C4-2B (cell line): ENCODE data around the gene PCDHGC3.

Source experiments
- ZFX ChIP-seq: fragments of 450-650 bp; IDR thresholded peaks from 2 replicates; pipeline ENCODE4 v1.6.1; 2017
- TF ChIP-seq, protein P1 (sequence below): fragments of 450-650 bp; conservative IDR thresholded peaks from 2 replicates; pipeline ENCODE4 v1.5.1; 2017; ENCODE audit warnings: mild to moderate bottlenecking

DNA sequence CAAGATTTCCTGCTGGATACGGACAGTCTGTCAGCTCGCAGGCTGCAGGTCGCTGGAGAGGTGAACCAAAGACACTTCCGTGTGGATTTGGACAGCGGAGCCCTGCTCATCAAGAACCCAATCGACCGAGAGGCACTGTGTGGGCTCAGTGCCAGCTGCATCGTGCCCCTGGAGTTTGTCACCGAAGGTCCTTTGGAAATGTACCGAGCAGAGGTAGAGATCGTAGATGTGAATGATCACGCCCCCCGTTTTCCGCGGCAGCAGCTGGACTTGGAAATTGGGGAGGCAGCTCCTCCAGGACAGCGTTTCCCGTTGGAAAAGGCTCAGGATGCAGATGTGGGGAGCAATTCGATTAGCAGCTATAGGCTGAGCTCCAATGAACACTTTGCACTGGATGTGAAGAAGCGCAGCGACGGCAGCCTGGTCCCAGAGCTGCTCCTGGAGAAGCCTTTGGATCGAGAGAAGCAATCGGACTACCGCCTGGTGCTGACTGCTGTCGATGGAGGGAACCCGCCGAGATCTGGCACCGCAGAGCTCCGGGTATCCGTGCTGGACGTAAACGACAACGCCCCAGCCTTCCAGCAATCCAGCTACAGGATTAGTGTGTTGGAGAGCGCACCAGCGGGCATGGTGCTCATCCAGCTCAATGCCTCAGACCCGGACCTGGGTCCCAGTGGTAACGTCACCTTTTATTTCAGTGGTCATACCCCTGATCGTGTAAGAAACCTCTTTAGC, 9.7 kb downstream of the PCDHGC3 start:
- TF ChIP-seq, protein P1, sequence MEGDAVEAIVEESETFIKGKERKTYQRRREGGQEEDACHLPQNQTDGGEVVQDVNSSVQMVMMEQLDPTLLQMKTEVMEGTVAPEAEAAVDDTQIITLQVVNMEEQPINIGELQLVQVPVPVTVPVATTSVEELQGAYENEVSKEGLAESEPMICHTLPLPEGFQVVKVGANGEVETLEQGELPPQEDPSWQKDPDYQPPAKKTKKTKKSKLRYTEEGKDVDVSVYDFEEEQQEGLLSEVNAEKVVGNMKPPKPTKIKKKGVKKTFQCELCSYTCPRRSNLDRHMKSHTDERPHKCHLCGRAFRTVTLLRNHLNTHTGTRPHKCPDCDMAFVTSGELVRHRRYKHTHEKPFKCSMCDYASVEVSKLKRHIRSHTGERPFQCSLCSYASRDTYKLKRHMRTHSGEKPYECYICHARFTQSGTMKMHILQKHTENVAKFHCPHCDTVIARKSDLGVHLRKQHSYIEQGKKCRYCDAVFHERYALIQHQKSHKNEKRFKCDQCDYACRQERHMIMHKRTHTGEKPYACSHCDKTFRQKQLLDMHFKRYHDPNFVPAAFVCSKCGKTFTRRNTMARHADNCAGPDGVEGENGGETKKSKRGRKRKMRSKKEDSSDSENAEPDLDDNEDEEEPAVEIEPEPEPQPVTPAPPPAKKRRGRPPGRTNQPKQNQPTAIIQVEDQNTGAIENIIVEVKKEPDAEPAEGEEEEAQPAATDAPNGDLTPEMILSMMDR, result no peak
- TF ChIP-seq ZFX, result no peak
